CMK (cell line): Measurements from ENCODE around the gene AGBL1.

Source experiments
- DNase-seq: peaks from one replicate; pipeline ENCODE4 v3.0.0-alpha.2; 2010; ENCODE audit warnings: low read depth

Gene AGBL1

DNA sequence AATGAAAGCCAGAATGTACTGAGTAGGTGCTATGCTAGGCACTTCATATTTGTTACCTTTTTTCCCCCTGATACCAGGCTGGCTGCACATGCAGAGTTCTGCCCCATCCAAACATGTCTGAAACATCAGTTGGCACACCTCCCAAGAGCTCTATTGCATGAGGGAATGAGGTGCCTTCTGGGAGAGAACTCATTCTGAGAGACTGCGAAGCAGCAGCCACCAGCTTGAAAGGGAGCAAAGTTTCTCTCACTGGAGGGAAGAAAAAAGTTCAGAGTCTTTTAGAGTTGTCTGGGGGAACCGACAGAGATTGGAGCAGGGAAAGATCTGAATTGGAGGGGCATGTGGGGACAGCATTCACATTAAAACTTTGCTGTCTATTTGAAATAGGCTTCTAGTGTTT is 84.1 kb downstream of the AGBL1 start:
- DNase-seq: no peak

- no peak for DNase-seq
Observed at GRCh38 chr15:86164232-86164898, 84.7 kb downstream of the AGBL1 start.

DNA sequence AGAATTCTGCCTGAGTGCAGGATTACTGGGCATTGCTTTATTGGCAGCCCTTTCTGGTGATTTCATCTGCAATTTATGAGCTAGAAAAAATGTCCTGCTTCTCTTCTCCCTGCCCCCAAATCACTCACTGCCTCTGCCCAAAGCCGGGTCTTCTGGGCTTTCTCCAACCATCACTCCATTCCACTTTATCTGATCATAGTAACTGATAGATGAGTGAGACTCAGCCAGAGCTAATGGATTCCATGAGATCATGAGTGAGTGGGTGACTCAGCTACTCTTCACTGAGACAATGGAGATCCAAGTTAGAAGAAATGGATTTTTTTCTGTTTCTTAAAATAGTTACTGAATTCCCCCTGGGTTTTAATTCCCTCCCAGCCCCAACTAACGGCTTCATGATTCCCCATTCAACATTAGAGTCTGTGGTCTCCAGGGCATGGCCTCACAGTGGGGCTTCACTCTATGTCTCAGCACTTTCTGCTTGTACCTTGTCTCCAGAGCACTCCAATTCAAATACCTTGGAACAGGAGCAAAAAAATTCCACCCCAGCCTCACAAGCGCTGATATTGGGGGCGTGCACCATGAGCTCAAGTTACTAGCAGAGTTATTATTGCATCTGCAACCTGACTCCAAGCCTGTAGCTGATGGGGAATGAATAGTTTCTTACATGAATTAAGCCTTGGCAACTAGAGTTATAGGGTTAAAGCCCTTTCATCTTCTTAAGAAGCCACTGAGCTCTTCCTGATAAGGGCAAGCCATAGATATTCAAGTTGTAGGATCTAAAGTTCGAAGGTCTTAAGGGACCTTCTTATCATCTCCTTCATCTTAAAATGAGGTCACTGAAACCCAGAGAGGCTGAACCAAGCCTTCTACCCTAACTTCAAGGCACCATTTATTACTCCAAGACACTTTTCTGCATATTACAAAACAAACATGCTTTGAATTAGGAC is 85.9 kb downstream of the AGBL1 start:
- no peak for DNase-seq

GRCh38 chr15:86167841-86168240 is 88.2 kb downstream of the AGBL1 start:
- no peak for DNase-seq

GRCh38 chr15:86178845-86179244 is 99.2 kb downstream of the AGBL1 start:
- DNase-seq: no peak

DNA sequence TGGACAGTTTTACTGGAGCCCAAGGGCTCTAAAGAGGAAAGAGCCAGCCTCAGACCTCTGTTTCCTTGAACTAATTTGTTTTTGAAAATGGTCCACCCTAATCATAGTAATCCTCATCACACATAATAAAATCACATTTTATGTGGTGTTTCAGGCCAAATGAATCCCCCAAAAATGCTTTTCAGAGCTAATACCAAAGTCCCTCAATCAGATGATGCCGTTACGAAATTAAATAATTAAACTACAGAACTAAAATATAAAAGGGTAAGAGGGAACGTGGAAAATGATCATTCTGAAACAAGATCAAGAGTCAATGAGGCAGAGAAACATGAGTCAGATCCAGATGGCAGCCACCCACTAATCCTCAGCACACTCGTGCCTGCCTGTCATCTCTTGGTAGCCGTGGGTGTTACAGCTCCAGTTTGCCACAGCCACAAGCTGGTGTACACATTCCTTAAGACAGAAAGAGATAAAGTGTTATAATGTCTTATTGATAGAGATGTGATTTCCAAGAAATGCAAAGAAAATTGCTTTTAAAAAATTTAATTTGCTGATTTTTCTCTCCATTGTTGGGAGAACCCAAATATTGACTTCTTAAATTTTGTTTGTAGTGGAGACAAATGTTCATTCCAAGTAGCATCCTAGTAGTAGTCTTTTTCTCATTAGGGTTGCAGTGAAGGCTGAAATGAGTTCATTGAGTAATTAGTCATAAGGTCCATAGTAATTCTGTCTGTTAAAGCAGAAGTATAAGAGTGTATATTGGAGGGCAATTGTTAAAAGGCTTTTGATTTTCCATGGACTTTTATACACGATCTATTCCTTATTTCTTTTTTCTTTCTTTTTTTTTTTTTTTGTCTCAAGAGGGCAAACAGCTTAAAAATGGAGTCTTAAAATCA is 104.2 kb downstream of the AGBL1 start:
- no peak for DNase-seq

GRCh38 chr15:86193716-86194380 is 114.2 kb downstream of the AGBL1 start:
- no peak for DNase-seq

- no peak for DNase-seq
Observed at GRCh38 chr15:86197770-86198169, 118.1 kb downstream of the AGBL1 start.

DNA sequence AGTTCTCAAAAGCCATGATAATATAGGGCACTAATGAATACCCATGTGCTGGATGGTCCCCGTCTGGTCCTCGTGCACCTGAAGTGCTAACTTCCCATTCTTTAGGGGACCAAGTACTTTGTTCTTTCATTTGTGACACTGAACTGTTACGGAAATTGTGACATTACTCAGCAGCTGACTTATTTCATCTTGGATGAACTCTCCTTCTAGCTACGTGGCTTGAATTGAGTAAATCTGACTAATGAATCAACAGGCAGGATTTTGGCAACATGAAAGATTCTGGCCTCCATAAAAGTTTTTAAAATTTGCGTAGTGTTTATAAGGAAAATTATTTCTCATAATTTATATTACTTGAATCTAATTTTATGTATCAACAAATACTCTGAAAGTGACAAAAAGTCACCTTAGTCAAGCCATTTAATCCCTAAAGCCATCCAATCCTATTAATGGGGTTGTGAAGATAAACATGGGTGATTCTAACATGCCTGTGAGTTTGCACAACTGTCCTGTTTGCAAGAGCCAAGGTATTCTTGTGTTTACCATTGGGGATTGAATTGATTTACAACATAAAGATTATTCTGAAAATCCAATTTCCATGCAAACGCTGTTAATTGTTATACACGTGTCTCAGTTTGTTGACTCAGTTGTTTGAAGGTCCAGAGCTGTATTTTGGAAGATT is 119.9 kb downstream of the AGBL1 start:
- DNase-seq: no peak

- no peak for DNase-seq
Observed at GRCh38 chr15:86201313-86202008, 121.8 kb downstream of the AGBL1 start.

DNA sequence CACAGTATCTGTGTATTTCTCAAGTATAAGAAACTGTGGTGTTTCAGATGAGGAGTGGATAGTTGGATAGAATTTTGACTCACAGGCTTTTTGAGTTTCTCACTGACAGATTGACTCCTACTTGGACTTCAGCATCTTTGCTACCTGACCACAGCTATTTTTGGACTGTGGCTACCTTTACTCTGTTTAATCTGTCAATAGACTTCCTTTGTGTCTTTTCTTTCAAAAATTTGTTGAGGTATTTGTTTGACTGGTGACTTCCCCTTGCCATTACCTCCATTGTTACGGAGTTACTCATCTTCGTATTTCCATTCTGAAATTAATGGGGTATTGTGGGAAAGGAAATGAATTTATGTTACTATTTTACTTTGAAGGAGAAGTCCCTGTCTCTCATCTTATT is 123.8 kb downstream of the AGBL1 start:
- DNase-seq: no peak

DNA sequence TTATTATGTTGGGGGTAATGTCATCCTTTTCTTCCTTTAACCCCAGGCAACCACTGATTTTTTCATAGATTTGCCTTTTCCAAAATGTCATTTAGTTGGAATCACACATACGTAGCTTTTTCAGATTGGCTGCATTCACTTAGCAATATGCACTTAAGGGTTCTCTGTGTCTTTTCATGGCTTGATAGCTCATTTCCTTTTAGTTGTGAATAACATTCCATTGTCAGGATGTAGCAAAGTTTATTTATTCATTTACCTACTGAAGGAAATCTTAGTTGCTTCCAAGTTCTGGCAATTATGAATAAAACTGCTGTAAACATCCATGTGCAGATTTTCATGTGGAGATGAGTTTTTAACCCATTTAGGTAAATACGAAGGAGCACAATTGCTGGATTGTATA is 125.4 kb downstream of the AGBL1 start:
- no peak for DNase-seq

DNA sequence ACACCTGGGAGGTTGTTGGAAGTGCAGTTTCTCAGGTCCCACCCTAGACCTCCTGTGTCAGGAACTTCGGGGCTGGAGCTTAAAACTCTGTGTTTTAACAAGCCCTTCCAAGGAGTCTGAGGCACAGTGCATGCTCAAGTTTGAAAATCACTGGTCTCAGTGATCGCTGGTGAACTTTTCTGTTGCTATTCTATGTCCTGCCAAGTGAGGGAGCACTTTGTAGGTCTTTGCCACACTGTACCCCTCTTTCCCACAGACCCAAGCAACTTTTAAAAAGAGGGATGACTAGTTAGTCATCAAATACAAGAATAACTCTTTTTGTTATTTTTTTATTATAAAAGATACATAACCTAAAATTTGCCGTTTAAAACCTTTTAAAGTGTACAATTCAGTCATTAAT is 133.7 kb downstream of the AGBL1 start:
- no peak for DNase-seq

- no peak for DNase-seq
Observed at GRCh38 chr15:86213888-86214287, 134.2 kb downstream of the AGBL1 start.

GRCh38 chr15:86221119-86221518 is 141.4 kb downstream of the AGBL1 start:
- no peak for DNase-seq

DNA sequence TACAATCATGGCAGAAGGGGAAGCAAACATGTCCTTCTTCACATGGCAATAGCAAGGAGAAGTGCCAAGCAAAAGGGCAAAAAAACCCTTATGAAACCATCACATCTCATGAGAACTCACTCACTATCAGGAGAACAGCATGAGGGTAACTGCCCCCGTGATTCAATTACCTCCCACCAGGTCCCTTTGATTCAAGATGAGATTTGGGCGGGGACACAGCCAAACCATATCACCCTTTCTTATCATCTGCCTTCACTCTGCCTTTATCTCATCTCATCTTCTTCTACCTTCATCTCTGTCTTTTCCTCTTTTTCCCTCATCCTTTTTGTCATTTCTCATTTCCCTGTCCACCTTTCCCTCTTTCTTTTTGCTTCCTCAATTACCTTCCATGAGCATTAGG is 149.6 kb downstream of the AGBL1 start:
- DNase-seq: no peak

DNA sequence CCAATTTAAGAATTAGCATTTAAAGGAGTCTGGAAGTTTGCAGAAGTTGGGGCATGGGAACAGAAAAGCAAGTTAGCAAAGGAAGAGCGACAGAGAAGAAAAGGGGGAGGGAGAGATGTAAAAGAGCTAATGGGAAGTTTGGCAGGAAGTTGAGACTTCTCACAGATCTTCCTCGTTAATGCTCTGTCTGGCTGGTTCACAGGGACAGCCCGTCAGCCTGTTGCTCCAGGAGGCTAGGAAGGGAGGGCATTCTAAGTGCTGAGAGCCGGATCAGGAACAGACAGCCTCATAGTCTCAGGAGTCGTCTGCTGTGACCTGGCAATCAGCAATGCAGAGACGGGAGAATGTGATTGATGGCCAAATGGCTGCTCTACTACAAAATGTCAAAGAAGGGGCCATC is 150.3 kb downstream of the AGBL1 start:
- no peak for DNase-seq

GRCh38 chr15:86231864-86232721 is 152.4 kb downstream of the AGBL1 start:
- DNase-seq: no peak

GRCh38 chr15:86235667-86236066 is 156.0 kb downstream of the AGBL1 start:
- no peak for DNase-seq
